HEK293 (cell line): ENCODE results near the gene CFH.
"Not testable (repeated sequence)": the region's sequence is repeated elsewhere in the genome, so short reads cannot be mapped to it uniquely, and the experiment has no call there.

ENCODE experiments used
- CTCF ChIP-seq: fragments of 450-650 bp; formaldehyde crosslinking; IDR thresholded peaks from 2 replicates; pipeline ENCODE4 v1.5.1; 2016; ENCODE audit warnings: missing biosample characterization, missing genetic modification characterization
- ZBTB7A ChIP-seq: fragments of 450-650 bp; formaldehyde crosslinking; IDR thresholded peaks from 2 replicates; pipeline ENCODE4 v1.5.1; 2016; ENCODE audit warnings: low read depth, missing biosample characterization, missing genetic modification characterization
- ZNF18 ChIP-seq: fragments of 450-650 bp; formaldehyde crosslinking; IDR thresholded peaks from 2 replicates; pipeline ENCODE4 v1.5.1; 2016; ENCODE audit warnings: missing biosample characterization, missing genetic modification characterization

GRCh38 chr1:196743244-196743643 is 91.4 kb downstream of the CFH start:
- TF ChIP-seq CTCF, ZBTB7A, ZNF18 (tag by site-specific recombination): not testable (repeated sequence)
